ENCODE results near the gene PROK2. TPM values are rescaled to one million over a fixed set of nuclear protein-coding genes. Genes with fewer than 3 reads are reported as not detected.
A peak's percentile ranks its signal among the peaks of the same experiment; 100 is the strongest.

Gene PROK2
- total and polyA plus RNA-seq, 2 experiments from 2014 or later, result 2.1 to 2.3 TPM

- TF ChIP-seq STAT1 (IDR thresholded peaks at IDR 0.05; ENCODE audit: unreplicated experiment), result no peak
- TF ChIP-seq ZNF331 (CRISPR knock-in tag; IDR thresholded peaks at IDR 0.05; ENCODE audit: low read depth), result no peak
- no peak for TF ChIP-seq ZNF114 (CRISPR knock-in tag; IDR thresholded peaks at IDR 0.05)
- TF ChIP-seq EZH2phosphoT487 (IDR thresholded peaks at IDR 0.05; ENCODE audit: unreplicated experiment), result no peak
These were observed 31.8 kb upstream of the PROK2 start (continued) for GRCh38 chr3:71816767-71817156.

- H3K36me3 ChIP-seq (ENCODE audit: insufficient read depth), result no peaks in the 10 kb centered on the region
- no peak overlapping the region for H2AFZ ChIP-seq
- DNase-seq (ENCODE audit: low spot score) (no peak), ATAC-seq (no peak)
- no peak overlapping the region for H3K27ac Mint-ChIP-seq
- no peaks in the 10 kb centered on the region for H3K79me2 ChIP-seq (replicated peaks; ENCODE audit: insufficient read depth)
- H3K4me1 ChIP-seq (ENCODE audit: insufficient read depth), result peaks cover 18% of the 10 kb centered on the region
- H3K27me3 ChIP-seq (ENCODE audit: insufficient read depth), result no peaks in the 10 kb centered on the region
- H3K4me3 Mint-ChIP-seq, result no peak overlapping the region
- no peaks in the 10 kb centered on the region for H3K9me3 Mint-ChIP-seq
- no peaks in the 10 kb centered on the region for H3F3A ChIP-seq (replicated peaks; ENCODE audit: low read depth)
- peaks cover 25% of the 10 kb centered on the region for H3K4me1 Mint-ChIP-seq
- no peaks in the 10 kb centered on the region for H3K36me3 Mint-ChIP-seq (ENCODE audit: low read depth)
- no peaks in the 10 kb centered on the region for H4K20me1 ChIP-seq (replicated peaks; ENCODE audit: insufficient read depth)
- H3K9me2 ChIP-seq (ENCODE audit: insufficient read depth), result no peaks in the 10 kb centered on the region
- no peak for TF ChIP-seq POLR2AphosphoS5 (IDR thresholded peaks at IDR 0.05; ENCODE audit: low read depth)
- no peak for TF ChIP-seq ZNF331 (CRISPR knock-in tag; IDR thresholded peaks at IDR 0.05; ENCODE audit: low read depth)
- TF ChIP-seq REST (IDR thresholded peaks at IDR 0.05; ENCODE audit: unreplicated experiment), result no peak
- no peak for TF ChIP-seq JUNB (IDR thresholded peaks at IDR 0.05; ENCODE audit: unreplicated experiment)
- H3K4me2 ChIP-seq, result 0 out of 2 replicates have a peak overlapping the region, but pooled peaks have one; percentile 1
- H3K27me3 Mint-ChIP-seq (ENCODE audit: insufficient read depth, low read depth, poor library complexity), result peaks cover 2% of the 10 kb centered on the region
- no peak overlapping the region for H3K4me3 ChIP-seq
- no peak overlapping the region for H3K27ac ChIP-seq (ENCODE audit: low read depth)
These were observed 30.6 kb upstream of the PROK2 start for GRCh38 chr3:71815340-71816067.

- H3K9me3 Mint-ChIP-seq, result no peaks in the 10 kb centered on the region
- H3K4me1 Mint-ChIP-seq, result peaks cover 25% of the 10 kb centered on the region
- H3K9me2 ChIP-seq (ENCODE audit: insufficient read depth), result 0 out of 2 replicates have a peak, but pooled peaks cover 2% of the 10 kb centered on the region
- no peak overlapping the region for H3K4me2 ChIP-seq
- no peaks in the 10 kb centered on the region for H3K79me2 ChIP-seq (replicated peaks; ENCODE audit: insufficient read depth)
- no peak for ATAC-seq
- no peak overlapping the region for H3K27ac Mint-ChIP-seq
- no peak overlapping the region for H3K4me3 Mint-ChIP-seq
- H3K27ac ChIP-seq (ENCODE audit: low read depth), result no peak overlapping the region
- H3K36me3 ChIP-seq (ENCODE audit: insufficient read depth), result no peaks in the 10 kb centered on the region
- no peak for TF ChIP-seq ZNF114 (CRISPR knock-in tag; IDR thresholded peaks at IDR 0.05)
- no peak for TF ChIP-seq JUNB (IDR thresholded peaks at IDR 0.05; ENCODE audit: unreplicated experiment)
- TF ChIP-seq EZH2 (IDR thresholded peaks at IDR 0.05; ENCODE audit: low read depth, unreplicated experiment), result no peak
- TF ChIP-seq POLR2AphosphoS5 (IDR thresholded peaks at IDR 0.05; ENCODE audit: low read depth), result no peak
- no peak for TF ChIP-seq REST (IDR thresholded peaks at IDR 0.05; ENCODE audit: unreplicated experiment)
- TF ChIP-seq EZH2phosphoT487 (IDR thresholded peaks at IDR 0.05; ENCODE audit: unreplicated experiment), result no peak
- TF ChIP-seq NANOG (IDR thresholded peaks at IDR 0.05; ENCODE audit: borderline replicate concordance), result no peak
- no peak for DNase-seq (ENCODE audit: low spot score)
- H3K27me3 Mint-ChIP-seq (ENCODE audit: insufficient read depth, low read depth, poor library complexity), result peaks cover 2% of the 10 kb centered on the region
- peaks cover 18% of the 10 kb centered on the region for H3K4me1 ChIP-seq (ENCODE audit: insufficient read depth)
- no peaks in the 10 kb centered on the region for H4K20me1 ChIP-seq (replicated peaks; ENCODE audit: insufficient read depth)
- no peaks in the 10 kb centered on the region for H3F3A ChIP-seq (replicated peaks; ENCODE audit: low read depth)
- no peak overlapping the region for H2AFZ ChIP-seq
- no peak overlapping the region for H3K4me3 ChIP-seq
- H3K36me3 Mint-ChIP-seq (ENCODE audit: low read depth), result no peaks in the 10 kb centered on the region
- no peaks in the 10 kb centered on the region for H3K27me3 ChIP-seq (ENCODE audit: insufficient read depth)
These were observed 28.8 kb upstream of the PROK2 start for GRCh38 chr3:71813704-71814103.
